SIG-M5 treated with dmso at 0.1 percent for 504 hours (cell line): Measurements from ENCODE around the gene IQCF5.
"Not testable (repeated sequence)": the region's sequence is repeated elsewhere in the genome, so short reads cannot be mapped to it uniquely, and the experiment has no call there.

Source experiments
- DNase-seq: peaks from one replicate; lab custom pipeline; 2025; ENCODE audit not compliant: unreplicated experiment; lab: John Stamatoyannopoulos, UW

Gene IQCF5

GRCh38 chr3:51875501-51875900 lies at the start of gene IQCF5:
TSS of gene IQCF5 (minus strand) at chr3:51875601. CDS start at chr3:51875531, 70 bp downstream.
- no peak for DNase-seq

GRCh38 chr3:51921081-51921578 lies 45.7 kb upstream of the IQCF5 start:
- DNase-seq: no peak

- DNase-seq: no peak
Measured at GRCh38 chr3:51916418-51916817, 41.0 kb upstream of the IQCF5 start.

- DNase-seq: no peak
Measured at GRCh38 chr3:51908026-51908425, 32.6 kb upstream of the IQCF5 start.

- DNase-seq: no peak
Measured at GRCh38 chr3:51904034-51904823, 28.8 kb upstream of the IQCF5 start.

- not testable (repeated sequence) for DNase-seq
Measured at GRCh38 chr3:51902361-51902760, 27.0 kb upstream of the IQCF5 start.

GRCh38 chr3:51900043-51900442 lies 24.6 kb upstream of the IQCF5 start:
- DNase-seq: not testable (repeated sequence)

- no peak for DNase-seq
Measured at GRCh38 chr3:51897391-51897790, 22.0 kb upstream of the IQCF5 start.

GRCh38 chr3:51896607-51897305 lies 21.4 kb upstream of the IQCF5 start:
- no peak for DNase-seq

- no peak for DNase-seq
Measured at GRCh38 chr3:51894939-51895338, 19.5 kb upstream of the IQCF5 start.

- no peak for DNase-seq
Measured at GRCh38 chr3:51894391-51894790, 19.0 kb upstream of the IQCF5 start.

- DNase-seq: no peak
Measured at GRCh38 chr3:51891242-51892039, 16.0 kb upstream of the IQCF5 start.

- DNase-seq: no peak
Measured at GRCh38 chr3:51888463-51889105, 13.2 kb upstream of the IQCF5 start.

- no peak for DNase-seq
Measured at GRCh38 chr3:51887620-51888019, 12.2 kb upstream of the IQCF5 start.

GRCh38 chr3:51886447-51886846 lies 11.0 kb upstream of the IQCF5 start:
- no peak for DNase-seq

- no peak for DNase-seq
Measured at GRCh38 chr3:51879937-51880336, 4.5 kb upstream of the IQCF5 start.

- DNase-seq: no peak
Measured at GRCh38 chr3:51876186-51876585, 785 bp upstream of the IQCF5 start.

GRCh38 chr3:51874889-51875288 lies 512 bp downstream of the IQCF5 start:
- DNase-seq: no peak

- no peak for DNase-seq
Measured at GRCh38 chr3:51874411-51874810, 990 bp downstream of the IQCF5 start.

GRCh38 chr3:51873876-51874275 lies 1.5 kb downstream of the IQCF5 start:
- DNase-seq: no peak

GRCh38 chr3:51873253-51873766 lies 2.1 kb downstream of the IQCF5 start:
- DNase-seq: no peak
